Body of pancreas (tissue), 4 donors: Measurements from ENCODE around the gene CFAP210.

Source experiments
- POLR2A ChIP-seq, 3 donors: fragments of 450-650 bp; IDR thresholded peaks; one replicate each; pipeline ENCODE4 v1.6.1; 2016; ENCODE audit warnings: antibody characterized with exemption in 3 of 3, mild to moderate bottlenecking in 2 of 3
- TF ChIP-seq, protein P1 (sequence below), 7 experiments: fragments of 450-650 bp in 4 of 7; fragments of 200-600 bp in 3 of 7; sonication (generic) in 3 of 7; IDR thresholded peaks; one replicate each; pipeline ENCODE4 v1.5.1; 2016 to 2019; ENCODE audit warnings: antibody characterized with exemption in 7 of 7

DNA sequence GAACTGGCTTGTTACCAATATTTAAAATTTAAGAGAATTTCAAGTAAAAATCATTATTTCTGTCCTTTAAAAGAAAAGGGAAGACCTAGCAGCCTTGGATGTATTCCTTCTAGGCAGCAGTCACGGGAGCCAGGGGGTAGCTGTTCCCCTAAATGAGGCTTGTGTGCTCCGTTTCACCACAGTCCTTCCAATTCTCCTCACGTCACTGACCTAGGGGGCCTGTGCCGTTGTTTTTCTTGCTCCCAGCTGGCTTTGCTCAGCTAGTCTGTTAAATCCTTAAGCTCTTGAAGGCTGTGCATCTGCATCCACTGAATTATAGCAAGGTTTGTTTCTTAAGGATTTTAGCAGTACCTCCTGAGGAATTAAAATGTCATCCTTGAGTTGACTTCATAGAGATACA is 49.3 kb upstream of the CFAP210 start:
- TF ChIP-seq POLR2A (IDR thresholded peaks at IDR 0.05), result no peak
- TF ChIP-seq, protein P1, sequence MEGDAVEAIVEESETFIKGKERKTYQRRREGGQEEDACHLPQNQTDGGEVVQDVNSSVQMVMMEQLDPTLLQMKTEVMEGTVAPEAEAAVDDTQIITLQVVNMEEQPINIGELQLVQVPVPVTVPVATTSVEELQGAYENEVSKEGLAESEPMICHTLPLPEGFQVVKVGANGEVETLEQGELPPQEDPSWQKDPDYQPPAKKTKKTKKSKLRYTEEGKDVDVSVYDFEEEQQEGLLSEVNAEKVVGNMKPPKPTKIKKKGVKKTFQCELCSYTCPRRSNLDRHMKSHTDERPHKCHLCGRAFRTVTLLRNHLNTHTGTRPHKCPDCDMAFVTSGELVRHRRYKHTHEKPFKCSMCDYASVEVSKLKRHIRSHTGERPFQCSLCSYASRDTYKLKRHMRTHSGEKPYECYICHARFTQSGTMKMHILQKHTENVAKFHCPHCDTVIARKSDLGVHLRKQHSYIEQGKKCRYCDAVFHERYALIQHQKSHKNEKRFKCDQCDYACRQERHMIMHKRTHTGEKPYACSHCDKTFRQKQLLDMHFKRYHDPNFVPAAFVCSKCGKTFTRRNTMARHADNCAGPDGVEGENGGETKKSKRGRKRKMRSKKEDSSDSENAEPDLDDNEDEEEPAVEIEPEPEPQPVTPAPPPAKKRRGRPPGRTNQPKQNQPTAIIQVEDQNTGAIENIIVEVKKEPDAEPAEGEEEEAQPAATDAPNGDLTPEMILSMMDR (IDR thresholded peaks at IDR 0.05), result no peak
